Fibroblast of mammary gland (primary cell): ENCODE data around the gene OAF.

Experiments
- DNase-seq: peaks from one replicate; pipeline ENCODE4 v3.0.0-alpha.2; 2010; ENCODE audit warnings: low read depth
- H3K4me3 ChIP-seq: 2 replicates; pipeline ENCODE4 v1.5.1; 2011; ENCODE audit warnings: low read depth, mild to moderate bottlenecking, low read length, moderate library complexity; ENCODE audit not compliant: control insufficient read depth
- CTCF ChIP-seq: conservative IDR thresholded peaks from 2 replicates; pipeline ENCODE4 v1.5.1; 2011; ENCODE audit warnings: low read depth, low read length, inconsistent platforms; ENCODE audit not compliant: control insufficient read depth, insufficient read depth

Gene OAF

GRCh38 chr11:120212259-120212878 is 1.5 kb downstream of the OAF start:
- TF ChIP-seq CTCF, result no peak
- H3K4me3 ChIP-seq, result peak overlapping the region; percentile 83
- DNase-seq, result no peak

GRCh38 chr11:120212926-120213325 is 2.1 kb downstream of the OAF start:
- H3K4me3 ChIP-seq, result peak overlapping the region; percentile 83
- TF ChIP-seq CTCF, result no peak
- DNase-seq, result no peak

DNA sequence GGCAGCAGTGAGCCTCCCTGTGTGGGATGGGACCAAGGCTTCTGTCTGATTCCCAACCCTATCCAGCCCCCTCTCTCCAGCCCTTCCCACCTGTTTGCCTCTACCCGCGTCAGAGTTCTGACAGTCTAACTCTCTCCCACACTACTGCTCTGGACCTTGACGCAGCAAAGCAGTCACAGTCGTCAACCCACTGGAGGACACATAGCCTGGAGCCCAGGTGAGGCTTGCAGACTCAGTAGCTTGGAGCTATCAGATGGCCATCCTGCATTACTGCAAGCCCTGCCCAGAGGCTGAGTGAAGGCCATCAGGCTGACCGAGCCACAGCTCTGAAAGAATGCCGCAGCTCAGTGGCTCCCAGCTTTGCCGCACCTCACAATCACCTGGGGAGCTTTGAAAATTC is 3.7 kb downstream of the OAF start:
- H3K4me3 ChIP-seq, result no peak overlapping the region
- TF ChIP-seq CTCF, result no peak
- DNase-seq, result no peak

GRCh38 chr11:120215634-120216033 is 4.8 kb downstream of the OAF start:
- no peak overlapping the region for H3K4me3 ChIP-seq
- DNase-seq, result peak; percentile 77
- no peak for TF ChIP-seq CTCF

DNA sequence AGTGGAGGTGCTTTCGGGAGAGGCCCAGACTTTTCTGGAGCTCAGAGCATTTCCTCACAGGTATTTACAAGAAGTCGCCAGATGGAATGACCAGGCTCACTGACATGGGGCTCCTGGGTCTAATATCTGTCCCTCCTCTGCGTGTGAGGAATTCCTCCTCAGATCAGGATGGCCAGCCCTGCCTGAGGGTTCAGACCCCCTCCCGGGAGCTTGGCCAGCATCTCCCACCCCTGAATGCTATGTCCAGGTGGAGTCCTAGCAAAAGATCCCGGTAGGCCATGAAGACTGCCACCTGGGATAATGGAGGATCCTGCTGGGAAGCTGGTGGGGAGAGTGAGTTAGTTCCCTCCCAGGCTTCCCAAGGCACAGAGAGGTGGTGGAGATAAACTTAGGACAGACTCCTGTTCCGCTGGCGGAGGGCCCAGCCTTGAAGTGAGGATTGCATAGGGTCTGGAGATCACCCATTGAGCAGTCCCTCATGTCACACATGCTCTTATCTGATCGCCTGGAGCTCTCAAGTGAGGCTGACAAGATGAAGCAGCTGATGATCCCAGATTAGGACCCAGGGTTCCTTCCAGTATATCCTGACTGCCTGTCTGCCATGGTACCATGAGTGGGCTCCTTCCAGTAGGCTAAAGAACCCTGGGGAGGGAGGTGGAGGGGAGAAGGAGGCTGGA is 5.7 kb downstream of the OAF start:
- H3K4me3 ChIP-seq, result no peak overlapping the region
- DNase-seq, result no peak
- TF ChIP-seq CTCF, result no peak

- no peak for TF ChIP-seq CTCF
- DNase-seq, result no peak
- H3K4me3 ChIP-seq, result no peak overlapping the region
These were observed 6.7 kb downstream of the OAF start for GRCh38 chr11:120217526-120217925.
